Mesothelial cell of epicardium (in vitro differentiated cells): ENCODE results near the gene AGAP3. TPM values are rescaled to one million over a fixed set of nuclear protein-coding genes. Genes with fewer than 3 reads are reported as not detected.

Experiments
- DNase-seq, 2 experiments: peaks; one replicate each; pipeline ENCODE4 v3.0.0; 2021; ENCODE audit warnings: low spot score in 2 of 2; ENCODE audit not compliant: unreplicated experiment in 2 of 2
- H3K27ac Mint-ChIP-seq: 2 replicates; pipeline ENCODE4 v1.8.0; 2021; ENCODE audit warnings: mixed read lengths
- H3K27me3 Mint-ChIP-seq: 2 replicates; pipeline ENCODE4 v1.8.0; 2021; ENCODE audit warnings: low read depth, mixed read lengths
- H3K36me3 Mint-ChIP-seq: 2 replicates; pipeline ENCODE4 v1.8.0; 2021; ENCODE audit warnings: mixed read lengths
- H3K4me1 Mint-ChIP-seq: 2 replicates; pipeline ENCODE4 v1.8.0; 2021; ENCODE audit warnings: mixed read lengths
- H3K4me3 Mint-ChIP-seq: 2 replicates; pipeline ENCODE4 v1.8.0; 2021; ENCODE audit warnings: mild to moderate bottlenecking, moderate library complexity, mixed read lengths
- H3K9me3 Mint-ChIP-seq: 2 replicates; pipeline ENCODE4 v1.8.0; 2021; ENCODE audit warnings: mixed read lengths
- total RNA-seq: library from RNA; stranded (reverse); gene quantifications from 3 replicates; pipeline ENCODE4 v1.2.1, GENCODE V29; 2021
- TF ChIP-seq, protein P1 (sequence below): fragments of 200-600 bp; sonication (generic); IDR thresholded peaks from one replicate; pipeline ENCODE4 v1.5.0; 2021; ENCODE audit warnings: antibody characterized with exemption; ENCODE audit not compliant: unreplicated experiment

AGAP3 gene
- total RNA-seq, 1 donor from 2014 or later, result 134 TPM

DNA sequence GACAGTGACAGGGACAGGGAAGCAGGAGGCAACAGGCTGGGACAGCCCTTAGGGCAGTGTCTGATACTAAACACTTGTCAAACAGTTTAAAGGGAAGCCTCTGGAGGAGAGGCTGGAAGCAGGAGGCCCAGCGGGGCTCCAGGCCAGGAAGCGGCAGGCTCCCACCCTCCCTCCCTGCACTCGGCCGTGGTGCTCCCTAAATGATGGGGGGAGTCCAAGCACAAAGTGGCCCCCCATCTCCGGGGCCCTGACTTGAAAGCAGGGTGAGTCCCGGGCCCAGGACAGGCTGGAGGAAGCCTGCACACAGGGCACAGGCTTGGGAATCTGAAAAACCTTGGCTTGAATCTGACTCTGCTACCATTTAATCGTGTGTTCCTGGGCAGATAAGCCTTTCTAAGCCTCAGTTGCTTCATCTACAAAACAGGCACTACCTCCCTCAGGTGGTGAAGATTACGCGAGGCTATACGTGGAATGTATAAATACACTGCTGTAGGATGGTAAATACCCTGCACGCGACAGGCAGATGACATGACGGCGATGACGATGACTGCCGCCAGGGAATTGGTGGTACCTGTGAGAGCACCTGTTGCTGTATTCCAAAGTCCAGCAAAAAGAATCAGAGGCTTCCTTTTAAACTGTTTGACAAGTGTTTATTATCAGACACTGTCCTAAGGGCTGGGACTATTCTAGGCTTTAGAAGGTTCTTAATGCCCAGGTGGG lies 47.2 kb downstream of the AGAP3 start:
- no peak overlapping the region for H3K4me3 Mint-ChIP-seq
- no peaks in the 10 kb centered on the region for H3K4me1 Mint-ChIP-seq
- peaks cover 32% of the 10 kb centered on the region for H3K36me3 Mint-ChIP-seq
- no peak for DNase-seq
- H3K9me3 Mint-ChIP-seq, result no peaks in the 10 kb centered on the region
- H3K27ac Mint-ChIP-seq, result no peak overlapping the region
- TF ChIP-seq, protein P1, sequence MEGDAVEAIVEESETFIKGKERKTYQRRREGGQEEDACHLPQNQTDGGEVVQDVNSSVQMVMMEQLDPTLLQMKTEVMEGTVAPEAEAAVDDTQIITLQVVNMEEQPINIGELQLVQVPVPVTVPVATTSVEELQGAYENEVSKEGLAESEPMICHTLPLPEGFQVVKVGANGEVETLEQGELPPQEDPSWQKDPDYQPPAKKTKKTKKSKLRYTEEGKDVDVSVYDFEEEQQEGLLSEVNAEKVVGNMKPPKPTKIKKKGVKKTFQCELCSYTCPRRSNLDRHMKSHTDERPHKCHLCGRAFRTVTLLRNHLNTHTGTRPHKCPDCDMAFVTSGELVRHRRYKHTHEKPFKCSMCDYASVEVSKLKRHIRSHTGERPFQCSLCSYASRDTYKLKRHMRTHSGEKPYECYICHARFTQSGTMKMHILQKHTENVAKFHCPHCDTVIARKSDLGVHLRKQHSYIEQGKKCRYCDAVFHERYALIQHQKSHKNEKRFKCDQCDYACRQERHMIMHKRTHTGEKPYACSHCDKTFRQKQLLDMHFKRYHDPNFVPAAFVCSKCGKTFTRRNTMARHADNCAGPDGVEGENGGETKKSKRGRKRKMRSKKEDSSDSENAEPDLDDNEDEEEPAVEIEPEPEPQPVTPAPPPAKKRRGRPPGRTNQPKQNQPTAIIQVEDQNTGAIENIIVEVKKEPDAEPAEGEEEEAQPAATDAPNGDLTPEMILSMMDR, result no peak
- H3K27me3 Mint-ChIP-seq, result no peaks in the 10 kb centered on the region

DNA sequence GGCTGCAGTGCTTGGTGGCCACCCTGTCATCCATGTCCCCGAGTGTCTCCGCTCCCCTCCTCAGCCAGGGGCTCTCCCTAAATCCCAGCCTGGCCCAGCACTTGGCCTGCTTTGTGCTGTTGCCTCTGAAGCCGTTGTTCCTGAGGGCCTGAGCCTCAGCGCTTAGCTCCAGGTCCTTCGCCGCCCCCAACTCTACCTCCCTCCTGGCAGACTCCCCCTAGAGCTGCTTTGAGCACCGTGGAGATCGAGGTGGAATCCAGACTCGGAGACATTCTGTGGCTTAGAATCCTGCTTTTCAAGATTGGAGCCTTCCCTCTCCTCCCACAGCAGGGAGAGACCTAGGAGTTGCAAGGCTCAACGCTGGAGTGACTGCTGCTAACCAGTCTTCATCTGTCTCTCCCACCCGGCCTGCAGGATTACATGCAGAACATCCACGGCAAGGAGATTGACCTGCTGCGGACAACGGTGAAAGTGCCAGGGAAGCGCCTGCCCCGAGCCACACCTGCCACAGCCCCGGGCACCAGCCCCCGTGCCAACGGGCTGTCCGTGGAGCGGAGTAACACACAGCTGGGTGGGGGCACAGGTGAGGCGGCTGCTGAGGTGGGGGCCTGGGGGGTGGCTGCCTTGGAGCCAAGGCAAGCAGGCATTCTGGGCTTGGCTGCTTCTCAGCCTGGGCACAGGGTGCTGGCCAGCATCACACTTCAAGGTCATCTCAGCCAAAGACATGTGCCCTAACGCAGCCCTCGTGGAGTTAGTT lies 47.9 kb downstream of the AGAP3 start:
- H3K27me3 Mint-ChIP-seq, result no peaks in the 10 kb centered on the region
- no peaks in the 10 kb centered on the region for H3K9me3 Mint-ChIP-seq
- H3K4me3 Mint-ChIP-seq, result no peak overlapping the region
- H3K36me3 Mint-ChIP-seq, result peaks cover 34% of the 10 kb centered on the region
- H3K4me1 Mint-ChIP-seq, result peaks cover 2% of the 10 kb centered on the region
- no peak overlapping the region for H3K27ac Mint-ChIP-seq
- TF ChIP-seq, protein P1, result no peak
- DNase-seq, result no peak

DNA sequence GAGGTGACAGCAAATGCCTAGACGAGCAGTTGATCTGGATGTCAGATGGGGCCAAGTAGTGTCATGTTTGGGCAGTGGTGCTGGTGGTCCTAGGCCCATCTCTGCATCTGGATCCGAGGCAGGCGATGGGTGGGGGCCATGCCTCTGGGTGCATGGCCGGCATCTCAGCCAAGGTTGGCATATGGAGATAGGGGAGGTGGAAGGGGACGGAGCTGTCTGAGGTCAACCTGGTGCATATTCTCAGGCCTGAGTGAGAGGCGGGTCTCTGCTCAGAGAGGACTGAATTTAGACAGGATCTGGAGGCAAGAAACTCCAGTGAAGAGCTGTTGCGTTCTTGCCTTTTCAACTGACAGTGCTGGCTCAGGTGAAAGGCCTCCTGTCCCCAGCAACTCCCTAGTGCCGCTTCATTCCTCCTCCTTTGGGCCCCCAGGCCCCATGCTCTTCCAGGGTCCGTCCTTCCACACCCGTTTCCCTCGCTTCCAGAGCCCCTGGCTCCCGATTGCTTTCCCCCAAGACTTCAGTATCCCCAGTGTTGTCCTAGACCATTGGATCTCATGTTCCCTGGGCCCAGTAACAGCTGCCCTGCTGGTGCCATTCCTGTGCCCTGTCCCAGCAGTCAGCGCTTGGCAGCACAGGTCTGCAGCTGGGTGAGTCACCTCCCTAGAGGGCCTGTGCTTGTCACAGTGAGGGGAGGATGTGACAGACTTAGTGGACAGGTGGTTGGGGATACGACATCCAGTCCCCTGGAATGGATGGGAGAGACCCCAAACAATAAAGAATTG lies 48.7 kb downstream of the AGAP3 start:
- no peak for DNase-seq
- Mint-ChIP-seq H3K36me3 (peaks cover 35% of the 10 kb centered on the region), H3K4me1 (peaks cover 2% of the 10 kb centered on the region), H3K27ac (no peak overlapping the region), H3K9me3 (no peaks in the 10 kb centered on the region), H3K4me3 (no peak overlapping the region), H3K27me3 (no peaks in the 10 kb centered on the region)
- TF ChIP-seq, protein P1, result no peak

DNA sequence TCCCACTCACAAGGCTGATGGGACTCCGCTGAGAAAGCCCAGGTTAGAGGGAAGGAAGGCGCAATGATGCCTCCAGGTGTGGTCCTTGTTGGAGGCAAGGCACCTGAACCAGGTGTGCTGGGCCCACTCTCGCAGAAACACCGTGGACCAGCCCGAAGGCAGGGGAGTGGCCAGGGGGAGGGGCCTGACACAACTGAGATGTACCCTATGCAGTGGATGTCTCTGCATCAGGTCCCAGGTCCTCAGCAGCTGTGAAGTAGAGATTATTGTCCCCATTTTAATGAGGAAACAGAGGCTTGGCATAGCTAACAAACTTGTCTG lies 49.2 kb downstream of the AGAP3 start:
- no peak for DNase-seq
- H3K27me3 Mint-ChIP-seq, result no peaks in the 10 kb centered on the region
- TF ChIP-seq, protein P1, result no peak
- H3K27ac Mint-ChIP-seq, result no peak overlapping the region
- no peak overlapping the region for H3K4me3 Mint-ChIP-seq
- H3K4me1 Mint-ChIP-seq, result peaks cover 2% of the 10 kb centered on the region
- no peaks in the 10 kb centered on the region for H3K9me3 Mint-ChIP-seq
- peaks cover 31% of the 10 kb centered on the region for H3K36me3 Mint-ChIP-seq

DNA sequence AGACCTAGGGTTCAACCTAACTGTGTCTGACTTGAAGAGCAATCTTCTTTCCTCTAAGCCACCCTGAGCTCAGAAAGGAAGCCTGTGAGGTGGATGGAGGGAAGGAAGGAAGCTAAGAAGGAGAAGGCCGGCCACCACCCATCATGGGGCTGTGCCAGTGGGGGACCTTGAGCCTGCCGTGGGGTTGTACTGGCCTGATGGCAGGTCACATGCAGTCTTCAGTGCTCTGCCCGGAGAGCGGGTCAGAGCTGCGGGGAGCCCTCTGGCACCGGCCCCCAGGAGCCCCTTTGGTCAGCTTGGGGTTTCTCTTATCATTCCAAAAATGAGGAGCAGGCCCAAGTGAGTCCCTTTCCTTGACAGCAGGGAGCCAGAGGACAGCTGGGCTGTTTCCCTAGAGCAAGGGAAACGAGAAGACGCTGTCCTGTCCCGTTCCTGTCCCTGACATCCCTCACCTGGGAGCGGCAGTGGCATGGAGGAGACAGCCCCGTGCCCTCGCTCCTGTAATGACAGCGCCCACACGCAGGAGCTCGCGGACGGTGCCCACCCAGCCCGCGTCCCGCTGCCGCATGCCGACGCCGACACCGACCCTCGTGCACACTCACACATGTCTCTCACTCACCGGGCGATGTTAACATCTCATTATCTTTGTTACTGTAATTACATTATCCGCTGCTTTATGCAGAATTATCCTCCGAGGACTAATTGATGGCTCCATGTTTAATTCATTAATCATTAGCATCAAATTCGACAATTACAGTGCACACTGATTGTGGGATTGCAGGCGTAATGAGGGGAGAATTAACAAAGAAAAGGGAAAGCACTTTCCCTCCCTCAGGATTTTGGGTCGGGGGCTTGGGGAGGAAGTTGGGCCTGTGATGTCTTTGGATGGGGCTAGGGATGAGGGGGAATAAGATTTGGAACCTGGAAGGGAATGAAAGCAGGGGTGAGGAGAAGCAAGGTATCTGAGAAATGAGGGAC lies 49.9 kb downstream of the AGAP3 start:
- Mint-ChIP-seq H3K4me1 (peaks cover 2% of the 10 kb centered on the region), H3K4me3 (no peak overlapping the region), H3K9me3 (no peaks in the 10 kb centered on the region), H3K27ac (no peak overlapping the region), H3K27me3 (no peaks in the 10 kb centered on the region), H3K36me3 (peaks cover 34% of the 10 kb centered on the region)
- TF ChIP-seq, protein P1, result no peak
- no peak for DNase-seq
